HEK293 (cell line): ENCODE measurements around the gene DPYD.

Source experiments
- CTCF ChIP-seq: fragments of 450-650 bp; formaldehyde crosslinking; IDR thresholded peaks from 2 replicates; pipeline ENCODE4 v1.5.1; 2016; ENCODE audit warnings: missing biosample characterization, missing genetic modification characterization
- IKZF3 ChIP-seq: fragments of 450-650 bp; IDR thresholded peaks from 2 replicates; pipeline ENCODE4 v1.5.0; 2018; ENCODE audit warnings: missing biosample characterization, mild to moderate bottlenecking, missing genetic modification characterization, moderate library complexity
- ZNF302 ChIP-seq: fragments of 450-650 bp; formaldehyde crosslinking; IDR thresholded peaks from 2 replicates; pipeline ENCODE4 v1.5.1; 2016; ENCODE audit warnings: missing biosample characterization, missing genetic modification characterization, low read depth
- TF ChIP-seq, protein P1 (sequence below): fragments of 450-650 bp; formaldehyde crosslinking; IDR thresholded peaks from 2 replicates; pipeline ENCODE4 v1.5.1; 2016; ENCODE audit warnings: missing biosample characterization, missing genetic modification characterization

DNA sequence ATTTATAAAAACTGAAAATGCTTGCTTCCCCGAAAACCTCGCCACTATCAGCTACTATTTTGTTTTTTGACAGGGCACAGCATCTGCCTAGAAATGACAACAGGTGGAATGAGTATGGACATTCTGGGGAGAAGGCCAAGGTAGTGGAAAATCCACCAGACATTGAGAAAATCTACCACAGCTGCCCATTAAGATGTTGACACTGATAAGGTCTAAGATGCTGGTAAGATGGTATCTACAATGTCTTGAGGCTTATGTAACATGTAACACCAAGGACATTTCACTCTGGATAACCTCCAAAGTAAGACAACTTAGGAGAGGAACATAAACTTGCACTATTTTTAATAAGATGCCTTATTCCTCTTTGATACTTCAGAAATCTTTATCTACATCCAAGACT, 825.1 kb downstream of the DPYD start:
- TF ChIP-seq IKZF3: no peak
- TF ChIP-seq, protein P1, sequence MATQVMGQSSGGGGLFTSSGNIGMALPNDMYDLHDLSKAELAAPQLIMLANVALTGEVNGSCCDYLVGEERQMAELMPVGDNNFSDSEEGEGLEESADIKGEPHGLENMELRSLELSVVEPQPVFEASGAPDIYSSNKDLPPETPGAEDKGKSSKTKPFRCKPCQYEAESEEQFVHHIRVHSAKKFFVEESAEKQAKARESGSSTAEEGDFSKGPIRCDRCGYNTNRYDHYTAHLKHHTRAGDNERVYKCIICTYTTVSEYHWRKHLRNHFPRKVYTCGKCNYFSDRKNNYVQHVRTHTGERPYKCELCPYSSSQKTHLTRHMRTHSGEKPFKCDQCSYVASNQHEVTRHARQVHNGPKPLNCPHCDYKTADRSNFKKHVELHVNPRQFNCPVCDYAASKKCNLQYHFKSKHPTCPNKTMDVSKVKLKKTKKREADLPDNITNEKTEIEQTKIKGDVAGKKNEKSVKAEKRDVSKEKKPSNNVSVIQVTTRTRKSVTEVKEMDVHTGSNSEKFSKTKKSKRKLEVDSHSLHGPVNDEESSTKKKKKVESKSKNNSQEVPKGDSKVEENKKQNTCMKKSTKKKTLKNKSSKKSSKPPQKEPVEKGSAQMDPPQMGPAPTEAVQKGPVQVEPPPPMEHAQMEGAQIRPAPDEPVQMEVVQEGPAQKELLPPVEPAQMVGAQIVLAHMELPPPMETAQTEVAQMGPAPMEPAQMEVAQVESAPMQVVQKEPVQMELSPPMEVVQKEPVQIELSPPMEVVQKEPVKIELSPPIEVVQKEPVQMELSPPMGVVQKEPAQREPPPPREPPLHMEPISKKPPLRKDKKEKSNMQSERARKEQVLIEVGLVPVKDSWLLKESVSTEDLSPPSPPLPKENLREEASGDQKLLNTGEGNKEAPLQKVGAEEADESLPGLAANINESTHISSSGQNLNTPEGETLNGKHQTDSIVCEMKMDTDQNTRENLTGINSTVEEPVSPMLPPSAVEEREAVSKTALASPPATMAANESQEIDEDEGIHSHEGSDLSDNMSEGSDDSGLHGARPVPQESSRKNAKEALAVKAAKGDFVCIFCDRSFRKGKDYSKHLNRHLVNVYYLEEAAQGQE (tag by site-specific recombination): no peak
- TF ChIP-seq ZNF302 (tag by site-specific recombination): no peak
- TF ChIP-seq CTCF (tag by site-specific recombination): no peak
